ENCODE measurements around the gene TAX1BP3. TPM values are rescaled to one million over a fixed set of nuclear protein-coding genes. Genes with fewer than 3 reads are reported as not detected.

The TAX1BP3 gene
- total RNA-seq (100 to 1,000 TPM; 122 to 291 (median 177) TPM), polyA plus RNA-seq (100 to 1,000 TPM; 131 to 203 TPM)
- long read RNA-seq, donor 1, transcript TAX1BP3-201 (4 exons, 1,377 nt) = major isoform, 38 of 46 reads
- long read RNA-seq, donor 1, partial matches to known transcripts = 6 of 46 reads
- long read RNA-seq, donor 1, other reads (novel, unspliced or antisense) = 1 of 46 reads
- long read RNA-seq, donor 2, transcript TAX1BP3-201 (4 exons, 1,377 nt) = major isoform, 20 of 21 reads
- long read RNA-seq, donor 2, partial matches to known transcripts = 1 of 21 reads
- long read RNA-seq, donor 2, other reads (novel, unspliced or antisense) = 0 of 21 reads
- long read RNA-seq, donor 3, transcript TAX1BP3-201 (4 exons, 1,377 nt) = major isoform, 25 of 28 reads
- long read RNA-seq, donor 3, partial matches to known transcripts = 0 of 28 reads
- long read RNA-seq, donor 3, other reads (novel, unspliced or antisense) = 3 of 28 reads

- Histone ChIP-seq H3K4me1 (peaks cover 4 to 47% (median 36%) of the 10 kb centered on the region in 12 donors), H3K36me3 (peaks cover 0 to 31% (median 15%) of the 10 kb centered on the region in 9 donors), H3K27ac (peak within 1 kb of the TSS; percentile 91 to 100 (median 99)), H3K27me3 (no peaks in the 10 kb centered on the region), H3K9me3 (no peaks in the 10 kb centered on the region), H3K4me3 (peak within 1 kb of the TSS; percentile 61 to 100 (median 88))
- DNase-seq = peak; percentile 98 to 100 (median 99)
- WGBS, 4 donors = 0 to 1% (median 0%) methylated on average over 27 to 89 of the region's 89 CpGs
- TF ChIP-seq CTCF (IDR thresholded peaks at IDR 0.05) (peak in 2 of 12 donors; percentile 2 to 3), POLR2A (IDR thresholded peaks at IDR 0.05) (peak; percentile 98 to 100)
- intact Hi-C loops (cut with DNase I) = loop anchor here in 3 of 10 donors (1.0 to 10.0 kb wide), 4 partner anchors 32 to 624 kb away; partner anchors contain the start of genes CTNS (in 2 of the 3) and SHPK (in 2 of the 3)
- ATAC-seq = peak; percentile 86 to 93 (median 90)
Observed at GRCh38 chr17:3668279-3669084, at the start of gene TAX1BP3, which contains the start of gene EMC6. Gene TAX1BP3 (minus strand): TSS chr17:3668578. CDS start chr17:3668526, 52 bp downstream. Gene EMC6 (plus strand): TSS chr17:3668812. CDS start chr17:3669147, 335 bp downstream.

GRCh38 chr17:3715296-3715695 is 46.9 kb upstream of the TAX1BP3 start:
- intact Hi-C loops (cut with DNase I) = no loop called here
- no peak for TF ChIP-seq POLR2A (IDR thresholded peaks at IDR 0.05)
- no peak for TF ChIP-seq CTCF (IDR thresholded peaks at IDR 0.05)
- ATAC-seq (no peak), DNase-seq (no peak)
- Histone ChIP-seq H3K27ac (no peak overlapping the region), H3K4me1 (peaks cover 0 to 48% (median 2%) of the 10 kb centered on the region in 12 donors), H3K36me3 (peaks cover 6 to 88% (median 69%) of the 10 kb centered on the region in 9 donors), H3K9me3 (no peaks in the 10 kb centered on the region), H3K4me3 (no peak overlapping the region), H3K27me3 (no peaks in the 10 kb centered on the region)
- WGBS, 4 donors = 83 to 95% (median 87%) methylated on average over 8 of the region's 8 CpGs

GRCh38 chr17:3712811-3713463 is 44.6 kb upstream of the TAX1BP3 start:
- DNase-seq = no peak
- Histone ChIP-seq H3K36me3 (peaks cover 6 to 64% (median 53%) of the 10 kb centered on the region in 9 donors), H3K9me3 (no peaks in the 10 kb centered on the region), H3K4me1 (peaks cover 0 to 37% (median 0%) of the 10 kb centered on the region in 12 donors), H3K4me3 (no peak overlapping the region), H3K27ac (peak overlapping the region in 1 of 12 donors; percentile 13), H3K27me3 (no peaks in the 10 kb centered on the region)
- TF ChIP-seq POLR2A (IDR thresholded peaks at IDR 0.05) (no peak), CTCF (IDR thresholded peaks at IDR 0.05) (no peak)
- intact Hi-C loops (cut with DNase I) = no loop called here
- ATAC-seq = no peak
- 81 to 85% (median 85%) methylated on average over 13 of the region's 13 CpGs for WGBS, 4 donors

Measured in heart left ventricle (tissue), 16 donors.